ENCODE measurements around the gene GOT2. TPM values are rescaled to one million over a fixed set of nuclear protein-coding genes. Genes with fewer than 3 reads are reported as not detected.

The GOT2 gene
- total RNA-seq, 2 donors from 2014 or later, result 120 to 131 TPM

GRCh38 chr16:58684354-58685083 is 49.6 kb downstream of the GOT2 start, which contains the start of gene SLC38A7:
Gene SLC38A7 (minus strand): TSS chr16:58684770. CDS start chr16:58680126, 4,644 bp downstream.
- peak; percentile 84 for DNase-seq (ENCODE audit: low spot score)
- H3K27ac ChIP-seq, result peak within 1 kb of the TSS; percentile 35 to 67
- H3K4me3 ChIP-seq, result peak within 1 kb of the TSS; percentile 57 to 81
- H3K27me3 ChIP-seq (replicated peaks; ENCODE audit: insufficient read depth), result no peaks in the 10 kb centered on the region
- H3K4me1 ChIP-seq (replicated peaks), result no peaks in the 10 kb centered on the region
- intact Hi-C loops (cut with DNase I), result loop anchor here (5.0 kb wide), 1 partner anchor 52 kb away; no protein-coding TSS in a partner anchor
- TF ChIP-seq POLR2AphosphoS5 (IDR thresholded peaks at IDR 0.05) (peak; percentile 82), POLR2A (IDR thresholded peaks at IDR 0.05) (peak; percentile 19), CTCF (IDR thresholded peaks at IDR 0.05) (no peak)
- no peaks in the 10 kb centered on the region for H3K36me3 ChIP-seq
- WGBS, result 4% methylated on average over 38 of the region's 41 CpGs
- H3K9me3 ChIP-seq, result no peaks in the 10 kb centered on the region

- TF ChIP-seq POLR2AphosphoS5 (IDR thresholded peaks at IDR 0.05) (no peak), CTCF (IDR thresholded peaks at IDR 0.05) (no peak), POLR2A (IDR thresholded peaks at IDR 0.05) (no peak)
- Histone ChIP-seq H3K4me3 (peak overlapping the region; percentile 57 to 81), H3K4me1 (replicated peaks) (no peaks in the 10 kb centered on the region), H3K27ac (peak overlapping the region; percentile 35 to 67), H3K36me3 (no peaks in the 10 kb centered on the region), H3K27me3 (replicated peaks; ENCODE audit: insufficient read depth) (no peaks in the 10 kb centered on the region), H3K9me3 (no peaks in the 10 kb centered on the region)
- intact Hi-C loops (cut with DNase I), result loop anchor here (5.0 kb wide), 1 partner anchor 52 kb away; no protein-coding TSS in a partner anchor
- 11% methylated on average over 3 of the region's 3 CpGs for WGBS
- no peak for DNase-seq (ENCODE audit: low spot score)
These were observed 50.1 kb downstream of the GOT2 start for GRCh38 chr16:58684001-58684353.

GRCh38 chr16:58679763-58680162 is 54.4 kb downstream of the GOT2 start:
- intact Hi-C loops (cut with DNase I), result loop anchor here (5.0 kb wide), 2 partner anchors 47 to 78 kb away; no protein-coding TSS in a partner anchor
- H3K36me3 ChIP-seq, result no peaks in the 10 kb centered on the region
- H3K4me3 ChIP-seq, result no peak overlapping the region
- WGBS, result 94% methylated on average over 16 of the region's 16 CpGs
- H3K9me3 ChIP-seq, result no peaks in the 10 kb centered on the region
- no peaks in the 10 kb centered on the region for H3K27me3 ChIP-seq (replicated peaks; ENCODE audit: insufficient read depth)
- no peak for DNase-seq (ENCODE audit: low spot score)
- no peaks in the 10 kb centered on the region for H3K4me1 ChIP-seq (replicated peaks)
- TF ChIP-seq POLR2A (IDR thresholded peaks at IDR 0.05) (no peak), CTCF (IDR thresholded peaks at IDR 0.05) (no peak), POLR2AphosphoS5 (IDR thresholded peaks at IDR 0.05) (no peak)
- no peak overlapping the region for H3K27ac ChIP-seq

GRCh38 chr16:58678716-58679115 is 55.4 kb downstream of the GOT2 start:
- intact Hi-C loops (cut with DNase I), result loop anchor here (5.0 kb wide), 1 partner anchor 79 kb away; no protein-coding TSS in a partner anchor
- H3K36me3 ChIP-seq, result no peaks in the 10 kb centered on the region
- no peak overlapping the region for H3K4me3 ChIP-seq
- no peaks in the 10 kb centered on the region for H3K27me3 ChIP-seq (replicated peaks; ENCODE audit: insufficient read depth)
- no peaks in the 10 kb centered on the region for H3K4me1 ChIP-seq (replicated peaks)
- H3K9me3 ChIP-seq, result no peaks in the 10 kb centered on the region
- DNase-seq (ENCODE audit: low spot score), result peak; percentile 66
- WGBS, result 51% methylated on average over 3 of the region's 3 CpGs
- H3K27ac ChIP-seq, result no peak overlapping the region
- TF ChIP-seq POLR2A (IDR thresholded peaks at IDR 0.05) (no peak), CTCF (IDR thresholded peaks at IDR 0.05) (peak in 3 of 4 experiments; percentile 53 to 71 (median 56)), POLR2AphosphoS5 (IDR thresholded peaks at IDR 0.05) (peak; percentile 40)

Measured in prostate gland (tissue), 2 donors.